HepG2 (cell line): ENCODE results near the gene SPTBN2.

Experiments used
- ATF7 ChIP-seq, 2 experiments: fragments of 450-650 bp in 1 of 2; sonication (generic) in 1 of 2; formaldehyde crosslinking in 1 of 2; IDR thresholded peaks; 2 replicates each; pipeline versions ENCODE4 v1.4.0 to v1.6.1; 2016 to 2020; ENCODE audit warnings: antibody characterized with exemption in 1 of 2, mild to moderate bottlenecking in 1 of 2, missing genetic modification reagents in 1 of 2
- BCL3 ChIP-seq: sonication (generic); formaldehyde crosslinking; IDR thresholded peaks from 2 replicates; pipeline ENCODE4 v1.5.1; 2020; ENCODE audit warnings: mild to moderate bottlenecking, missing genetic modification reagents, moderate library complexity
- GTF2F1 ChIP-seq: fragments of 150-350 bp; IDR thresholded peaks from 2 replicates; pipeline ENCODE4 v1.6.1; 2014; ENCODE audit warnings: low read length
- IKZF1 ChIP-seq: fragments of 450-650 bp; IDR thresholded peaks from 2 replicates; pipeline ENCODE4 v1.7.1; 2016
- PRPF4 ChIP-seq: fragments of 200-400 bp; formaldehyde crosslinking; IDR thresholded peaks from 2 replicates; pipeline ENCODE4 v1.6.1; 2016; ENCODE audit warnings: low read length, low read depth; ENCODE audit not compliant: poor library complexity, severe bottlenecking
- ZBTB10 ChIP-seq: sonication (generic); formaldehyde crosslinking; IDR thresholded peaks from 2 replicates; pipeline ENCODE4 v1.4.0; 2020; ENCODE audit warnings: missing genetic modification reagents, borderline replicate concordance
- ZSCAN29 ChIP-seq: sonication (generic); formaldehyde crosslinking; conservative IDR thresholded peaks from 2 replicates; pipeline ENCODE4 v1.4.0; 2020; ENCODE audit warnings: mild to moderate bottlenecking, missing genetic modification reagents

GRCh38 chr11:66725114-66725513 lies 3.9 kb downstream of the SPTBN2 start:
- TF ChIP-seq BCL3 (CRISPR knock-in tag) (no peak), PRPF4 (no peak), ATF7 (IDR thresholded peaks at IDR 0.05) (no peak), ATF7 (CRISPR knock-in tag; IDR thresholded peaks at IDR 0.05) (no peak), ZSCAN29 (CRISPR knock-in tag) (no peak), ZBTB10 (CRISPR knock-in tag) (no peak), IKZF1 (no peak), GTF2F1 (no peak)
